GM21447 (cell line): ENCODE results near the gene TNFSF9.

Source experiments
- ATAC-seq: cut with Tn5 transposase; IDR thresholded peaks from one replicate; pipeline ENCODE4 v1.9.1; 2021; ENCODE audit not compliant: unreplicated experiment

The TNFSF9 gene, protein sequence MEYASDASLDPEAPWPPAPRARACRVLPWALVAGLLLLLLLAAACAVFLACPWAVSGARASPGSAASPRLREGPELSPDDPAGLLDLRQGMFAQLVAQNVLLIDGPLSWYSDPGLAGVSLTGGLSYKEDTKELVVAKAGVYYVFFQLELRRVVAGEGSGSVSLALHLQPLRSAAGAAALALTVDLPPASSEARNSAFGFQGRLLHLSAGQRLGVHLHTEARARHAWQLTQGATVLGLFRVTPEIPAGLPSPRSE

DNA sequence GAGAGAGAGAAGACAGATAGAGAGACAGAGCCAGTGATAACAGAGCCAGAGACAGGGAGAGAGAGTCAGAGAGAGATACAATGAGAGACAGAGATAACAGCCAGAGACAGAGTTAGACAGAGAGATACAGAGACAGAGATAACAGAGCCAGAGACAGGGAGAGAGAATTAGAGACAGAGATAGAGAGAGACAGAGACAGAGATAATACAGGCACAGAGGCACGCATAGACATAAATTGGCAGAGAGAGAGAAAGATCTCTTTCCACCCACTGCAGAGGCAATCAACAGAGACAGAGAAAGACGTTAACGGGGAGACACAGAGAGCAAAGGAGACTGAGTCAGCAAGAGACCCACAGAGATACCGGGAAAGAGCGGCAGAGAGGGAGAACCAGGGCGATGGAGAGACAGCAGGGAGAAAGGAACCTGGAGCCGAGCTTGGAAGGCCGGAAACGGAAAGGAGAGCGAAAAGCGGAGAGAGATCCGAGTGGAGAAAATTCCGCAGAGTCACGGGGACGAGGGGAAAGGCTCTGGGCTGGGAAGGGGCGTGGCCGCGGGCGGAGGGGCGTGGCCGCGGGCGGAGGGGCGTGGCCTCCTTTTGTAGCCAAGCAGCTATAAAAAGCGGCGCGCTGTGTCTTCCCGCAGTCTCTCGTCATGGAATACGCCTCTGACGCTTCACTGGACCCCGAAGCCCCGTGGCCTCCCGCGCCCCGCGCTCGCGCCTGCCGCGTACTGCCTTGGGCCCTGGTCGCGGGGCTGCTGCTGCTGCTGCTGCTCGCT, at the start of gene TNFSF9:
Gene TNFSF9 (plus strand): TSS at position 641 of the 777 bp plus-strand sequence. CDS start 11 bp downstream, at position 652.
- no peak for ATAC-seq

DNA sequence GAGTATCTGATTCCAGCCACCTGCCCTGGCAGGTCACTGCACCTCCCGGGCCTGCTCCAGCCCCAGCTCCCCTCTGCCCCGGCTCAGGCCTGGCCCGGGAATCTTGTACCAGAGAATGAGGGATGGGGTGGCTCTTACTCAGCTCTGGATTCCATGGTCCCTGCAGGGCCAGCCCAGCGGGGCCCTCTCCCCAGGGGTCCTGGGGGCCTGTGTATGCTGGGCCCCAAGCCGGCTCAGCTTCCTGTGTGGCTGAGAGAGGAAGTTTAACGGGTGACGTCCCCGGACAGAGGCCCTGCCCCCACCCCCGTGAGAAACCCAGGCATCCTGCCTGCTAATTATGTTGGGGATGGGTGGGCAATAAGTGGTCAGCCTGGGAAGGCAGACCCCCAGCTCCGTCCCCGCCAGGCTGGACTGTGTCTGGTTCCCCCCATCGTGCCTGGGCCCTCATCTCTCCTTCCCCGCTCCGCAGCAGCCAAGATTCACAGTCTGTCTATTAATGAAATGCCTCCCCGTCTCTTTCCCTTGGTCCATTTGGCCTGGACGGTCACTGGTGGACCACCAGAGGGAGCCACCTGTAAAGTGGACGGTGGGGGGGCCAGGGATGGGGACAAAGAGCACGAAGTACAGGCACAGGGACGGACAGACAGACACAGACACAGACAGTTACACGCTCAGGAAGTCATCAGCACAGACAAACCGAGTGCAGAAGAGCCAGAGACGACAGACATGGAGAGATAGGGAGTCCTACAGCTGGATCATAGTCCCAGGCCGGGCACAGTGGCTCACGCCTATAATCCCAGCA, 49.1 kb upstream of the TNFSF9 start, which contains the start of gene DENND1C:
Gene DENND1C (minus strand): TSS at position 247 of the 802 bp plus-strand sequence. CDS start 92 bp downstream, at position 155.
- ATAC-seq, result no peak

DNA sequence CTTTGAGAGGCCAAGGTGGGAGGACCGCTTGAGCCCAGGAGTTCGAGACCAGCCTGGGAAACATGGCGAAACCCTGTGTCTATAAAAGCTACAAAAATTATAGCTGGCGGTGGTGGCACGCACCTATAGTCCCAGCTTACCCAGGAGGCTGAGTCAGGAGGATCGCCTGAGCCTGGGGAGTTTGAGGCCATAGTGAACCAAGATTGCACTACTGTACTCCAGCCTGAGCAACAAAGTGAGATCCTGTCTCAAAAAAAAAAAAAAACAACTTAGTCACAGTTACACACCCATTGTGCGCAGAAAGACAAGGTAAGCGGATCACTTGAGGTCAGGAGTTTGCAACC, 48.5 kb upstream of the TNFSF9 start:
- no peak for ATAC-seq

DNA sequence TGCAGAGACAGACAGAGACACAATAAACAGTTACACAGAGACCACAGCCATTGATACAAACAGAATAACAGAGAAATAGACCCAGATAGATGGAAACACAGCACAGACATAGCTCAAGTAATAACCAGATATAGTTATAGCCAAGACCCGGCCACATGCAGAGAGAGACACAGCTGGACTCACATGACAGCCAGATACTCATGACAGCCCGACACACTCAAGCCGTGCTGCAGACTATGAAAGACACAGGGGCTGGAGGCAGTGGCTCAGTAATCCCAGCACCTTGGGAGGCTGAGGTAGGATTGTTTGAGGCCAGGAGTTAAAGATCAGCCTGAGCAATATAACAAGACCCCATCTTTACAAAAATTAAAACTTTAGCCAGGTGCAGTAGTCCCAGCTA, 47.6 kb upstream of the TNFSF9 start:
- ATAC-seq, result no peak

DNA sequence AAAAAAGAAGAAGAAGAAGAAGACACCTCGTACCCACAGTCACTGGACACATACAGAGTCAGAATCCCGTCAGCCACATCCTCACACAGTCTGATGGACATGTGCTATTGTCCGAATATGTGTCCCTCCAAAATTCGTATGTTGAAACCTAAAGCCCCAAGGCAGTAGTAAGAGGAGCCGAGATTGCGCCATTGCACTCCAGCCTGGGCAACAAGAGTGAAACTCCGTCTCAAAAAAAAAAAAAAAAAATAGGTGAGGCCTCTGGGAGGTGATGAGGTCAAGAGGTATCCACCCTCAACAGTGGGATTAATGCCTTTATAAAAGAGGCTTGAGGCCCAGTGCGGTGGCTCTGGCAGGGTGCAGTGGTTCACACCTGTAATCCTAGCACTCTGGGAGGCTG, 46.6 kb upstream of the TNFSF9 start:
- no peak for ATAC-seq

DNA sequence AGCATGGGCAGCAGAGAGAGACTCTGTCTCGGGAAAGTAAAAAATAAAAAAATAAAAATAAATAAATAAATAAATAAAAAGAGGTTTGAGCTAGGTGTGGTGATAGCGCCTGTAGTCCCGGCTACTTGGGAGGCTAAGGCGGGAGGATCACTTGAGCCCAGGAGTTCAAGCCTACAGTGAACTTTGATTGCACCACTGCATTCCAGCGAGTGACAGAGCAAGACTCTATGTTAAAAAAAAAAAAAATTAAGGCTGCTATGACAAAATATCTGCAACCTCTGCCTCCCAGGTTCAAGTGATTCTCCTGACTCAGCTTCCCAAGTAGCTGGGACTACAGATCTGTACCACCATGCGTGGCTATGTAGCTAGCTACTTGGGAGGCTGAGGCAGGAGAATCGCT, 46.0 kb upstream of the TNFSF9 start:
- ATAC-seq, result no peak

DNA sequence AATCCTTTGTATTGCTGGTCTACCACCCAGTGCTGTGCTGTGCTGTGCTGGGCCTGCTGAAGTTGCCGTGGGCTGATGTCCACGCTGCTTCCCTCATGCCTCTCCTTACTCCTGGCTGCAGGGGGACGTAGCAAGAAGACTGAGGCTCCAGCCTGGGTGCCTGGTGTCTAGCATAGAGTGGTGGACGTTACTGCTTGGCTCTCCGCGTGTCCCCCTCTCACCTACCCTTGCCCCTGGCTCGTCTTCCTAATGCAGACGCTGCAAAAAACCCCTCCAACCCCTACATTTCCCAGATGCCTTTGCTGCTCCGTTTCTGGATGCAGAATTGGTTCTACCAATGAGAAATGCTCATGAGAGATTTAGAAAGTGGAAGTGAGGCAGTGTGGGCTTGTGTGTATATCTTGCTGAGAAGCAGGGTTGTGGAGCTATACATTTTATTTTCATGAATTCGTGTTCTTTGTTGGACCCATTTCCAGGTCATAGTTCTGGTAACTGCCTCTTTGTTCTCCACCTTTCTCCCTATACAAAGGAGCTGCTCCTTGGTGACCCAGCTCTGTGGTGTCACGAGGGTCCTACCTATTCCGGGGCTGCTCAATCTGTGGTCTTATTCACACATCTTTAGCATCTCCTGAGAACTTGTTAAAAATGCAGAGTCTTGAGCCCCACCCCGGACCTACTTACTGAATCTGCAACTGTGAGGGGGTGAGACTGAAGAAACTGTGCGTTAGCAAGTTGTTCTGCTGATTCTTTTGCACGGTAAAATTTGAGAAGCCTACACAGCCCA, 41.4 kb upstream of the TNFSF9 start:
- peak; percentile 57 for ATAC-seq

DNA sequence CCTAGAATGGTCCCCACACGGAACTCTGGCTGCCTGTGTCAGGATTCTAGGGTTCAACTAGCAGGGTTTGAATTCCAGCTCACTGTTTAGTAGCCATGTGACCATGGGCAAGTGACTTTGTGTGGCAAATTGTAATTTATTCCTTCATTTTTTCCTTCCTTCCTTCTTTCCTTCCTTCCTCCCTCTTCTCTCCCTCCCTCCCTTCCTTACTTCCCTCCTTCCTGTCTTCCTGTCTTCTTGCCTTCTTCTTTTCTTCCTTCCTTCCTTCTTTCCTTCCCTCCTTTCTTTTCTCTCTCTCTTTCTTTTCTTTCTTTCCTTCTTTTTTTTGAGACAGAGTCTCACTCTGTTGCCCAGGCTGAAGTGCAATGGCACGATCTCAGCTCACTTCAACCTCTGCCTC, 40.7 kb upstream of the TNFSF9 start:
- no peak for ATAC-seq

DNA sequence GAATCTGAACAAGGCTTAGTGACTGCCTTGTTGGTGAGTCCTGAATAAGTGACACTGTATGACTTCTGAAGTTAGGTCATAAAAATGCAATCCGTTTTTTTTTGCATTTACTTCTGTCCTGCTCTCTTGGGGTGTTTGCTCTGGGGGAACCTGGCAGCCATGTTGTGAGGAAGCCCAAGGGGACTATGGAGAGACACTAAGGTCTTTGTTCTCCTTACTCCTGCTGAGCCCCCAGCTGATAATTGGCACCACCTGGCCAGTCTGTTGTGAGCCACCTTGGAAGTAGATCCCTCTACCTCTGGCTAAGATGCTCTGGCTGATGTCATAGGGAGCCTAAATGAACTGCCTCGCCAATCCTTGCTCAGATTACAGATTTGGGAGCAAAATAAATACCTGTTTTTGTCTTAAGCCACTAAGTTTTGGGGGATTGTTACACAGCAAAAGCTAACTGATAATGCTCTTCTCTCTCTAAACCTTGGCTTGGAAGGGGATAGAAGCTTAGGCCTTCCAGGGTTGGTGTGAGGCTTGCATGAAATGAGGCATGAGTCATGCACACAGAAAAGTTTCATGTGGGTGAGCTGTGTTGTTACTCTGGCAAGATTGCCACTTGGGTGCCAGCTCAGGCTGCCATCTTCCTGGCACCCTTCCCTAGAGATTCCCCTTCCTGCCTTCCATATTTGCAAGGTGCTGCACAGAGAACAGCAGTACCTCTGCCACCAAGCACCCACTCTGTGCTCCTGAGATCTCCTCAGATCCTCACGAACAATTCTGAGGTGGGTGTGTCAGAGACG, 38.8 kb upstream of the TNFSF9 start:
- ATAC-seq, result no peak

DNA sequence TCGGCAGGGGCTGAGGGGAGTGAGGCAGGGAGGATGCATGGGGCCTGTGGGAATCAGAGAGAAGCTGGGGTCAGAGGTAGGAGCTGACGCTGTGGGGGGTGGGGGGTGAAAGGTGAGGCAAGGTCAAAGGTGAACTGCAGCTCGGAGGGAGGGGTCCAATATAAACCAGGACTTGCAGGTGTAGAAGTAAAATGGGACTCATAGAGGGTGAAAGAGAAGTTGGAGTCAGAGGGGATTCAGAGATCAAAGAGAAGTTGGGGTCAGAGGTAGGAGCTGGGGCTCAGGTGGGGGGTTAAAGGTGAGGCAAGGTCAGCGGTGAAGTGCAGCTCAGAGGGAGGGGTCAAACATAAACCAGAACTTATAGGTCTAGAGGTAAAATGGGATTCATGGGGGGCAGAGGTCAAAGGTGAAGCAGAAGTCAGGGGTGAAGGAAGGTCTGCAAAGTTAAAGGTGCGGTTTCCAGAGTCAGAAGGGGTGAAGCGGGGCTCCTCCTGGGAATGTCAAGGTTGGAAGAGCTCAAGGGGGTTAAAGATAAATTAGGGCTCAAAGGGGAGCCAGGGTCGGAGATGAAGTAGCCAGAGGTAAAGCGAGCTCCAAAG, 36.3 kb upstream of the TNFSF9 start:
- ATAC-seq, result no peak

DNA sequence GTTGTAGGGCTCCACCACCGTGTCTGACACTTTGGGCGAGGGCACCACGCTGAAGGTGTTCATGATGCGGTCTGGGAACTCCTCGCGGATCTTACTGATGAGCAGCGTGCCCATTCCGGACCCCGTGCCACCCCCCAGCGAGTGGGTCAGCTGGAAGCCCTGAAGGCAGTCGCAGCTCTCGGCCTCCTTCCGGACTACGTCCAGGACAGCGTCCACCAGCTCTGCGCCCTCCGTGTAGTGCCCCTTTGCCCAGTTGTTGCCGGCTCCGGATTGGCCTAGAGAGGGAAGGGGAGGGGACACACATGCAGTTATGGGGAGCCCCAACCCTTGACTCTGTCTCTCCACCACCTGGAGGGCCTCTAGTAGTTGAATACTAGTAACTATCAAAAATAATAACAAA, 34.9 kb upstream of the TNFSF9 start:
- ATAC-seq, result no peak

DNA sequence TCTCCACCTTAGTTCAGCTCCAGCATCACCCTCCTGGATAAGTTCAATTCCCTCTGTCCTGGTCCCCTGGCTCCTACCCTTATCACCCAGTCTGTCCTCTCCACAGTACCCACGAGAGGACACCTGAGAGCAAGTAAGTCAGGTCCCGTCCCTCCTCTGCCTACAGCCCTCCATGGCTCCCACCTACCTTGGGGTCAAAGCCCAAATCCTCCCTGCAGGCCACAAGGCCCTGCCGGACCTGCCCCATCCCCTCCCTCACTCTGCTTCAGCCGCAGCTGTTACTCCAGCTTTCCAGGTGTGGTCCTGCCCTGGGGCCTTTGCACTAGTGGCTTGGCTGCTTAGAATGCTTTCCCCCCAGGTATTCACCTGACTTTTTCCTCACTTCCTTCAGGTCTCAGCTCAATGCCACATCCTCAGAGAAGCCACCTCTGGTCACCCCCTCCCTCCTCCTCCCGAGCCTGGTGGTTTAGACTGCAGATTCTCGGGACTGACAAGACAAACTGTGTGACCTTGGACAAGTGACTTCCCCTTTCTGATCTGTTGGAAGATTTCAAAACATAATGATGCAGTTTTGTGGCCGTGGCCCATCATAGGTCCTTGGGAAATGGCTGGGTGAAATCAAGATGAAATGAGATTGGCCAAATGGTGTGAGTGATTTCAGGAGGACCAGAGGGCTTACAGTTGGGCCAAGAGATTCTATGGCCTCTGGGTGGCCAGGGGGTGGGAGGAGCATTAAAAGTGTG, 32.4 kb upstream of the TNFSF9 start:
- no peak for ATAC-seq

DNA sequence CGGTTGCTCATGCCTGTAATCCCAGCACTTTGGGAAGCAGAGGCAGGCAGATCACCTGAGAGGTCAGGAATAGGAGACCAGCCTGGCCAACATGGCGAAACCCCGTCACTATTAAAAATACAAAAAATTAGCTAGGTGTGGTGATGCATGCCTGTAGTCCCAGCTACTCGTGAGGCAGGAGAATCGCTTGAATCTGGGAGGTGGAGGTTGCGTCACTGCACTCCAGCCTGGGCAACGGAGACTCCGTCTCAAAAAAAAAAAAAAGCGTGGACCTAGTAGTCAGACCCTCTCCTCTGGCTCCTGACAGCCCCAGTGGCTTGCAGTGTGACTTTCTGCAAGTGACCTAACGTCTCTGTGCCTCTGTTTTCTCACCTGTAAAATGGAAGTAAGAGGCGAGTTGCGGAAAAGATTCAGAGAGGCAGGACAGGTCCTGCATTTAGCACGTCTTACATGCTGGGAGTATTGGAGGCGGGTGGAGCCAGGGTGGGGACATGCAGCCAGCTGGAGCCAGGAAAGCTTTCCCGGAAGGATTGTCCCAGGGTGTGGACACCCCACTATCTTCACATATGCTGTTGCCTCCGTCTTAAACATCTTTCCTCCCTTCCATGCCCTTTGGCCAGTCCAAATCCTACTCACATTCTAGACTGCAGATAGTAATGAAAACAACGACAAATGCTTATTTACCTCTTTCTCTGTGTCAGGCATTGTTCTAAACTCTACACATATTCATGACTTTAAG, 31.6 kb upstream of the TNFSF9 start:
- ATAC-seq, result no peak

DNA sequence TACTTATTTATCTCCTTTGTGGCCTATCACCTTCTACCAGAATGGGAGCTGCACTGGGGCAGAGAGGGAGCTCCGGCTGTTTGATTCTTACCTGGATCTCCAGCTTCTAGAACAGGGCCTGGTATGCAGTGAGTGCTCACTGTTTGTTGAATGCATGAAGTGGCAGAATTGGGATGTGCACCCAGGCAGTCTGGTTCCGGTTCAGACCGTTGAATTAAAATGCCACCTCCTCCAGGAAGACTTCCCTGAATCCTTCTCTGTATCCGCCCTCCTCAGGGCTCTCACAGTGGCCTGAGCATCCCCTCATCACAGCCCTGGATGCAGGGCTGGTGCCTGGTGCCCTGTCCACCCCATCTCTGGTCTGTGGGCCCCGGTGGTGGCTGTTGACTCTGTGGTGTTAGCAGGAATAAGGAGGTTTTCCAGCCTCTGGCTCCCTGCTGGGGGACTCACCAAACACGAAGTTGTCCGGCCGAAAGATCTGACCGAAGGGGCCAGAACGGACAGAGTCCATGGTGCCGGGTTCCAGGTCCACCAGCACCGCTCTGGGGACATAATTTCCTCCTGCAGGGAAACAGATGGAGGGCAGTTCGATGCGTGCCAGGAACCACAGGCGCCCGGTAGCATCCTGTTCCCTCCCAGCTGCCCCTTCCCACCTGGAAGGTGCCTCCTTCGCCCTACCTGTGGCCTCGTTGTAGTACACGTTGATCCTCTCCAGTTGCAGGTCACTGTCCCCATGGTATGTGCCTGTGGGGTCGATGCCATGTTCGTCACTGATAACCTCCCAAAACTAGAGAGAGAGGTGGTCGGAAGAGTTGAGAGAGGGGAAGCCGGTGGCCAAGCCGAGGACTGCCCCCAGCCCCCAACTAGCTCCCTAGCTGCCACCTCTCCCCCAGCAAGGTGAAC, 29.7 kb upstream of the TNFSF9 start:
- ATAC-seq, result no peak

DNA sequence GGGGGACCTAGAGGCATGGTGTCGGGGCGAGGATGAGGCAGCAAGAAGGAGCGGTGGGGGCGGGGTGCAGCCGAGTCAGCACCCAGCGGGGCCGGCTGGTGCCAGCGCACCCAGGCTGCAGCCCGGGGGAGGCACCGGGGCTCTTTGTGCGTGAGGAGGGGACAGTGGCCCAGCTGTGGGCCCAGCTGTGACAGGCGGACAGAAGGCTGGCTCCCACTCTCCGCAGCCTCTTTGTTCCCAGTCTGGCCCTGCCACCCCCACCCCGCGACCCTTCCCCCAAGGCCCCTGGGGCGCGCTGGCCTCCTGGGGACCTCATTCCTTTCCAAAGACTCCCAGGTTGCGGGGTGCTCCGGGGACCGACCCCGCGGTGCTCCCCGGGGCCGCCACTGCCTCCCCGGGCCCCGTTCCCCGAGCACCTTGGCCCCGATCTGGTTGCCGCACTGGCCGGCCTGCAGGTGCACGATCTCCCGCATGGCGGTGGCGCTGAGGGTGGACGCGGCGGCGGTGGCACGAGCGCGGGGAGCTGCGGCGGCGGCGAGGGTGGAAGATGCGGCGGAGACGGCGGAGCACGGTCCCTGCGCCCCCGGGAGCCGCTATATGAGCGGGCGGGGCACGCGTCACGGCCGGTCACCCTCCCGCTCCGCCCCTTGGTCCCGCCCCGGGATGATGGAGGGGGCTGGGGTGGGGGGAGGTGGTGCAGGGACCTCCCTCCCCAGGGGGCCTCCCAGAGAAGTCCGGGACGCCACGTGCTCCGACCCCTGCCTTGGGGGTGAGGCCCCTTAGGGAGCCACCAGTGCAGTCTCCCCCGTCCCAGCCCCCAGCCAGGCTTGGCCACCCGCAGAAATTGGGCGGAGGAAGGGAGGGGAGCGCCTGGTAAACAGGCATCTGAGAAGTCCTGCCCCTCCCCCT, 28.8 kb upstream of the TNFSF9 start, which contains the start of gene TUBB4A:
Gene TUBB4A (minus strand): TSS at position 570 of the 909 bp plus-strand sequence. CDS start 97 bp downstream, at position 473.
- no peak for ATAC-seq
